Stimulated activated CD8-positive, alpha-beta memory T cell treated with anti-CD3 and anti-CD28 coated beads, Interleukin-12 subunit alpha, Interleukin-12 subunit beta, amount 100 ng/mL, for 1 hour (primary cell): ENCODE results near the gene ADAM21.
"Not testable (repeated sequence)": the region's sequence is repeated elsewhere in the genome, so short reads cannot be mapped to it uniquely, and the experiment has no call there.

Source experiments
- DNase-seq: peaks from one replicate; pipeline ENCODE4 v3.0.0-alpha.2; 2020; ENCODE audit warnings: low read depth

The ADAM21 gene

GRCh38 chr14:70477356-70478105, 25.6 kb downstream of the ADAM21 start:
- not testable (repeated sequence) for DNase-seq

- DNase-seq = no peak
Measured at GRCh38 chr14:70489579-70490200, 37.7 kb downstream of the ADAM21 start.

DNA sequence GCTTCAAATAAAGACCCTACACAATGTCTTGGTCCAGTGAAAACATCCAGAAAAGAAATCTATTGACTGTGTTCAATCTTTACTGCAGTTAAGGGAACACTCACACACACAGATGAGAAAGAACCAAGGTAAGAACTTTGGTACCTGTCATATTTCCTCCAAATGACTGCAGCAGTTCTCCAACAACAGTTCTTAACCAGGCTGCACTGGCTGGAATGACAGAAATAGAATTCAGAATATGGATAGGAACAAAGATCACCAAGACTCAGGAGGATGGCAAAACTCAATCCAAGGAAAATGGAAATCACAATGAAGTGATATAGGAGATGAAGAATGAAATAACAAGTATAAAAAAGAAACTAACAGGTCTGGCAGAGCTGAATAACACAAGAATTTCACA, 46.2 kb downstream of the ADAM21 start:
- DNase-seq = no peak
